ENCODE data around the gene LSMEM2.
"Not testable (repeated sequence)": the region's sequence is repeated elsewhere in the genome, so short reads cannot be mapped to it uniquely, and the experiment has no call there.

Gene LSMEM2

DNA sequence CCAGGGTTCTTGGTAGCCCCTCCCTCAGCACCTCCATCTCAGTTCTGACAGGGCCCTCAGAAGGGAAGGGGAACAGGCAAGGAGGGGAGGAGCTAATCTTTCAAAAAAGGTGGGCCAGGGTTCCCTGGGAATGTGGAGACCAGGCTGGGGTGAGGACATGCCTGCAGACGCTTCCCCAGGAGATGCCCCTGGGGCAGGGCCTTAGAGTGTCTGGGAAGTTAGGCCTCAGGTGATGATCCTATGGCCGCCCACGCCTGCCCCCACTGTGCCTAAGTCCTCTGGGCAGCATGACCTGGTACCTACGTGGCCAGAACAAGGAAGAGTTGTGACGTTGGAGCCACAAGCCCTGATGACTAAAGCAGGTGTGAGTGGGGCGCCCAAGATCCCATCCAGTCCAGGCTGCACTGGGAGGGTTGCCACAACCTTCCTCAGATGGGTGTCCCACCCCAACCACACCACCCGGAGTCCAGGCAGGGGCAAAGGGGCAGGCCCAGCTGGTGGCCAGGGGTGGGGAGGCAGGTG lies 13.9 kb upstream of the LSMEM2 start:
- peak; percentile 71 for DNase-seq (ENCODE audit: low spot score)

GRCh38 chr3:50265571-50265970 lies 13.3 kb upstream of the LSMEM2 start:
- no peak for DNase-seq (ENCODE audit: low spot score)

DNA sequence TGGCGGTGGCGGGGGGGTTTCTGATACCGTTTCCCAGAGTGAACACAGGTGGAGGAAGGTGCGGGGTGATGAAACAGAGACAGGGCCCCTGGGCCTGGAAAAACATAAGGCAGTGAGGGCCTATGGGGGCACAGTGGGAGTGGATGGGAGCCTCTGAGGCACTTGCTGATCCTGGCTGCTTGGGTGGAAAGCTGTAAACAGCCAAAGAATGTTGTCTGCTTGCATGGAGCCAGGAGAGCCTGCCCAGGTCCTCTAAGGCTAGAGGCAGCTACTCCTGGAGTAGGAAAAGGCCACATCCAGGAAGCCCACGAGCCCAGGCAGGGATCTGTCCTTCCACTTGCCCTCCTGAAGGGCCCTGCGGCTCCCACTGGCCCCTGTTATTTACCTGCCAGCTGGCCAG lies 12.9 kb upstream of the LSMEM2 start:
- no peak for DNase-seq (ENCODE audit: low spot score)

DNA sequence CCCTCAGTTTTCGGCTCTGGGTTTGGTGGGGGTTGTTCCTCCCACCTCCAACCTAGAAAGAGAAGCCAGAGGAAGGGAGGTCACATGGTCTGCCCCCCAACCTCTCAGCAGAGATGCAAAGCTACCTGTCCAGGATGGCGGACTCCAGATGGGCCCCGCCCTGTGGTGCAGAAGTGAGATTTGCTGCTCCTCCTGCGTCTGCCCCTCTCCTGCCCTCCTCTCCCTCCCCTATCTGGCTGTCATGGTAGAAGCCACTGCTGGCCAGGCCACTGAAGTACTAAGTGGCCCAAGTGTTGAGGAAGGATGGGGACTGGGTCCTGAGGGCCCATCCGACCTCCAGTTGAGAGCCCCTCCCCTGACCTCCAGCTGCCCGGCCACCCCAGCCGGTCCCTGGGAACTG lies 12.1 kb upstream of the LSMEM2 start:
- no peak for DNase-seq (ENCODE audit: low spot score)

DNA sequence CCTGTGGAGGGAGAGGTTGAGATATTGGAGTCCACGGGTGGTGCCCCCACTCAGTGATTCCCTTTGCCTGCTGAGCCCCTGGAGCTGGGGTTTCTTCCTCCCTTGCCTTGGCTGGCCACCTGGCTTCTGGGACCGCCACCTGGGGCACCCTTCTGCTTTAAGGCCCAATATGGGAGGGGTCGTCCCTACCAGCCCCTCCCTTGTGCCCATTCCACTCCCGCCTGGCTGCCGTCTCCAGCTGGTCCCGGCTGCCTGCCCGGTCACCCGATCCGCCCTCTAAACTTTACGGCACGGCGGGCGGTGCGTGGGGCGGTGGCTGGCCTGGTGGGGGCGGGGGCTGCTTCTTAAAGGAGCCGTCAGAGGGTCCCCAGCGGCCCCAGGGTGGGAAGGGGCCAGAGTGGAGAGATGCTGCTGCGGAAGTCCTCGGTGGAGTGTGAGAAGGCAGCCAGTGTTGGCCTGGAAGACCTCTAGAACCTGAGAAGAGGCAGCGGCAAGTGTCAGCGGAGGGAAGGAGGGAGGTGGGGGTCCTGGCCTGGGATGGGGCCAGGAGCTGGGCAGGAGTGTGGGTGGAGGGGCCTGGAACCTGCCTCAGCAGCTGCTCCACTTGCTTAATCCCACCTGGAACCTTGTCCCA lies 11.5 kb upstream of the LSMEM2 start:
- DNase-seq (ENCODE audit: low spot score) = no peak

GRCh38 chr3:50268276-50268675 lies 10.6 kb upstream of the LSMEM2 start:
- DNase-seq (ENCODE audit: low spot score) = no peak

- peak; percentile 93 for DNase-seq (ENCODE audit: low spot score)
Measured at GRCh38 chr3:50268703-50269451, 10.0 kb upstream of the LSMEM2 start, which contains the start of gene SEMA3B. Gene SEMA3B, plus strand, starts transcription at chr3:50269147. Its CDS starts 94 bp downstream, at chr3:50269241.

- no peak for DNase-seq (ENCODE audit: low spot score)
Measured at GRCh38 chr3:50269460-50269859, 9.4 kb upstream of the LSMEM2 start.

DNA sequence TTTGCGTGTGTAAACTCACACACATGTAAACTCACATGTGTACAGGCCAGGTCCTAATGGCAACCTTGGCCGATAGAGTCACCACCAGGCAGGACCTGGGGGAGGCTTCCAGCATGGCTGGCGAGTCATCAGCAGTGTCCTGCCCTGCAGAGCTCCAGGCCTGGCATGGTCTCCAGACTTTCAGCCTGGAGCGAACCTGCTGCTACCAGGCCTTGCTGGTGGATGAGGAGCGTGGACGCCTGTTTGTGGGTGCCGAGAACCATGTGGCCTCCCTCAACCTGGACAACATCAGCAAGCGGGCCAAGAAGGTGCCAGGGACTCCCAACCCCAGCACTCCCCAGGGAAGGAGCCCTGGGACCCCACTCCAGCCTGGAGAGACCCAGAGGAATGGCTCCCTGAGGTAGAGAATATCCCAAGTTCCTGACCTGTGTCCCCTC lies 8.9 kb upstream of the LSMEM2 start:
- DNase-seq (ENCODE audit: low spot score) = peak; percentile 44

DNA sequence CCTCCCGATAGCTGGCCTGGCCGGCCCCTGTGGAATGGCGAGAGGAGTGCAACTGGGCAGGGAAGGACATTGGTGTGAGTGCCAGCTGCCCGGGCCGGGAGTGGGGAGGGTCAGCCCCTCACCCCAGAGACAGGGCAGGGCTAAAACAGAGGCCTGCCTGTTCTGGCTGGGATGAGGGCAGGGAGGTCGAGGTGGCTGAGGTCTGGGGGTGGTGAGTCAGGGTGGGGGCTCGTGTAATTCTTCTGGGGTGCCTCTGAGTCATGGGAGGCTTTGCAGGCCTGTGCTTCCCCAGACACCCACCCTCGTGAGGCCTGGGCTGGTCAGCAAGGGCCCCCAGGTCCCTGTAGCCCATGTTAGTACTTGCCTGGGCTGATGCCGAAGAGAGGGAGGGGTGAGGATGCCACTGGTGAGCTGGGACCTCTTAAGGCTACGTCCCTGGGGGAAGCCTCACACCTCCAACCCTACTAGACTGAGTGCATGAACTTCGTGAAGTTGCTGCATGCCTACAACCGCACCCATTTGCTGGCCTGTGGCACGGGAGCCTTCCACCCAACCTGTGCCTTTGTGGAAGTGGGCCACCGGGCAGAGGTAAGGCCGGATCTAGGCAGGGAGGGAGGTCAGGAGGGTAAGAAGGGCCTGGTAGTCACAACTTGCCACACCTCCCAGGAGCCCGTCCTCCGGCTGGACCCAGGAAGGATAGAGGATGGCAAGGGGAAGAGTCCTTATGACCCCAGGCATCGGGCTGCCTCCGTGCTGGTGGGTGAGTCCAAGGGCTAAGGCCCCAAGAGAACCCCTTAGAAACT lies 8.3 kb upstream of the LSMEM2 start:
- no peak for DNase-seq (ENCODE audit: low spot score)

GRCh38 chr3:50271314-50271936 lies 7.5 kb upstream of the LSMEM2 start:
- DNase-seq (ENCODE audit: low spot score) = no peak

GRCh38 chr3:50272538-50272910 lies 6.4 kb upstream of the LSMEM2 start:
- not testable (repeated sequence) for DNase-seq (ENCODE audit: low spot score)

GRCh38 chr3:50272911-50273688 lies 5.8 kb upstream of the LSMEM2 start:
- peak; percentile 82 for DNase-seq (ENCODE audit: low spot score)

DNA sequence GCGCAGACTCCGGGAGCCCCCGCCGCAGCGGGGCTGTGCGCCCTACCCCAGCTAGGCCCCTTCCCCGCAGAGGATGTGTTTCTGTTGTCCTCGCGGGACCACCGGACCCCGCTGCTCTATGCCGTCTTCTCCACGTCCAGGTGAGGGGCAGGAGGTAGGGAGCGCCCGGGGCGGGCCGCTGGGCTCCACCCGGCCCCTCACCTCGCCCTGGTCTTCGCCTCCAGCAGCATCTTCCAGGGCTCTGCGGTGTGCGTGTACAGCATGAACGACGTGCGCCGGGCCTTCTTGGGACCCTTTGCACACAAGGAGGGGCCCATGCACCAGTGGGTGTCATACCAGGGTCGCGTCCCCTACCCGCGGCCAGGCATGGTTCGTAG lies 5.2 kb upstream of the LSMEM2 start:
- no peak for DNase-seq (ENCODE audit: low spot score)

GRCh38 chr3:50274371-50275104 lies 4.3 kb upstream of the LSMEM2 start:
- DNase-seq (ENCODE audit: low spot score) = peak; percentile 34

- no peak for DNase-seq (ENCODE audit: low spot score)
Measured at GRCh38 chr3:50275141-50275995, 3.5 kb upstream of the LSMEM2 start.

DNA sequence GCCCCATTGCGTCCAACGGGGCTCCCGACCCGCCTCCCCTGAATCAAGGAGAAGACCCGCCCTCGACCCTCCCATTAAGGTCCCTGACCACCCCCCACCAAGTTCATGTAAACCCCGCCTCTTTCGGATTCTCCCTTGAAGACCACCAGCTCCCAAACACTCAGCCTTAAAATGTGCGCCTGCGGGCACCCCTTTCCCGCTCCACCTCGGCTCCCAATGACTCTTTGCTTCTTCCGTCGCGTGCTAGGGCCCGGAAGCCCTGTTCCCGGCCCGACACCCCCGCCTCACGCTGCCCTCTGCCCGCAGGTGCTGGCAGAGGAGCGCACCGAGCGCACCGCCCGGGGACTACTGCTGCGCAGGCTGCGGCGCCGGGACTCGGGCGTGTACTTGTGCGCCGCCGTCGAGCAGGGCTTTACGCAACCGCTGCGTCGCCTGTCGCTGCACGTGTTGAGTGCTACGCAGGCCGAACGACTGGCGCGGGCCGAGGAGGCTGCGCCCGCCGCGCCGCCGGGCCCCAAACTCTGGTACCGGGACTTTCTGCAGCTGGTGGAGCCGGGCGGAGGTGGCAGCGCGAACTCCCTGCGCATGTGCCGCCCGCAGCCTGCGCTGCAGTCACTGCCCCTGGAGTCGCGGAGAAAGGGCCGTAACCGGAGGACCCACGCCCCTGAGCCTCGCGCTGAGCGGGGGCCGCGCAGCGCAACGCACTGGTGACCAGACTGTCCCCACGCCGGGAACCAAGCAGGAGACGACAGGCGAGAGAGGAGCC lies 2.7 kb upstream of the LSMEM2 start:
- DNase-seq (ENCODE audit: low spot score) = no peak

DNA sequence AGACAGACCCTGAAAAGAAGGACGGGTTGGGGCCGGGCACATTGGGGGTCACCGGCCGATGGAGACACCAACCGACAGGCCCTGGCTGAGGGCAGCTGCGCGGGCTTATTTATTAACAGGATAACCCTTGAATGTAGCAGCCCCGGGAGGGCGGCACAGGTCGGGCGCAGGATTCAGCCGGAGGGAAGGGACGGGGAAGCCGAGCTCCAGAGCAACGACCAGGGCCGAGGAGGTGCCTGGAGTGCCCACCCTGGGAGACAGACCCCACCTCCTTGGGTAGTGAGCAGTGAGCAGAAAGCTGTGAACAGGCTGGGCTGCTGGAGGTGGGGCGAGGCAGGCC lies 2.2 kb upstream of the LSMEM2 start:
- no peak for DNase-seq (ENCODE audit: low spot score)

Measured in LoVo (cell line).